HG03175 (cell line): ENCODE data around the gene AEBP1.
A peak's percentile ranks its signal among the peaks of the same experiment; 100 is the strongest.

Experiments
- ATAC-seq: cut with Tn5 transposase; IDR thresholded peaks from one replicate; pipeline ENCODE4 v1.9.1; 2021; ENCODE audit warnings: mild to moderate bottlenecking, moderate library complexity; ENCODE audit not compliant: unreplicated experiment

The AEBP1 gene

DNA sequence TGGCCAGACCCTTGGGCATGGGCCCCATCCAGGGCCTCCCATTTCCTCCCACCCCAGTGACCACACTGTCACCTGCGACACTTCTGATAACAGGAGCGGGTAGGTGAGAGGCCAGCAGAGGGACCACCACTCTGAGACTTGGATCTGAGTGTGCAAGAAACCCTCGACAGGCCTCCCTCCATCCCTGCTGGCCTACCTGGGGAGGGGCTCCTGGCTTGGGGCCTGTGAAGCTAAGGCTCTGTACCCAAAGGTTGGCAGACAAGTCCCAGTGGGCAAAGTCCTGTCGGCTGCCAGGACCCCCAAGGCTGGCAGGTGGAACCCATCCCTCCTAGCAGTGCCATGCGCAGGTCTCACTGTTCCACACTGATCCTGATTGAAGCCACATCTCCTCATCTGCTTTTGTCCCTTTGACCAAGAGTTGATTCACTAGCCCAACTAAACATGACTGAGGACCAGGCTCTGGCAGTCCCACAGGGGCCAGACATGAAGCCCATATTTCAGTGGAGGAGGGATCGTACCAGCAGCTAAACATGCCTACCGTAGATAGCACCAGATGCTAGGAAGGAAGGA lies 37.6 kb upstream of the AEBP1 start:
- no peak for ATAC-seq

DNA sequence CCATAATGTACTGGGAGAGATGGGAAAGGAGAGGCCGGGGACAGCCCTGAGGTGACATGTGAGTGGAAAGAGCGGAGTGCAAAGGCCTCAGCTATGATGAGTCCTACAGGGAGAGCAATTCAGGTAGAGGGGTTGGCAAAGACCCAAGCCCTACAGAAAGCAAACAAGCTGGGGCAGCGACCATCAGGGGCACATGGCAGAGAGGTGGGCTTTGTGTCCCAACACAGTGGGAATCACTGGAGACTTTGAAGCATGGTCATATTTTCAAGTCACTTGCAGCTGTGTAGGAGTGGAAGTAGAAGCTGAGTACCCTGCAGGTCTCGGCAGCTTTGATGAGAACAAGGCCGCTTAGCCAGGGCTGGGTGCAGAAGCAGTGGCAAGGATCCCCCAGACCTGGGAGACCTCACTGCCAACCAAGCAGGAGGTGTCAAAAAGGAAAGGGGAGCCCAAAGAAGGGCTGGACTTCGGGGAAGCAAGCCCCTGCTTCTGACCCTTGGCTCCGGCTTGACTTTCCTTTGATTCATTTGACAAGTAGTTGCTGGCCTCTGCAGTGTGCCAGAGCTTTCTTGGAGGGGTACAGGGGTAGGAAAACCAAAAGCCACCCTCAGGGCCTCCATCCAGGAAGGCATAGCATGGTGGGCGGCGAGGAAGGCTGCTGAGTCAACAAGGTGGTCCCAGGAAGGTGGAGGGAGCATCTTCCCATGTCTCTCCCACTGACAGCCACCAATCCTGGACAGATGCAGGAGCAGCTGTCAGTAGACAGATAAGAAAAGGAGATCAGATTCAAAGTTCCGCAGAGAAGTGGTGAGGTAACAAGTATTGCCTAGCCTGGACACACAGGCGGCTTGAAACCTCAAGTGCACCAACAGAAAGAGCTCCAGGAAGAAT lies 36.8 kb upstream of the AEBP1 start:
- no peak for ATAC-seq

DNA sequence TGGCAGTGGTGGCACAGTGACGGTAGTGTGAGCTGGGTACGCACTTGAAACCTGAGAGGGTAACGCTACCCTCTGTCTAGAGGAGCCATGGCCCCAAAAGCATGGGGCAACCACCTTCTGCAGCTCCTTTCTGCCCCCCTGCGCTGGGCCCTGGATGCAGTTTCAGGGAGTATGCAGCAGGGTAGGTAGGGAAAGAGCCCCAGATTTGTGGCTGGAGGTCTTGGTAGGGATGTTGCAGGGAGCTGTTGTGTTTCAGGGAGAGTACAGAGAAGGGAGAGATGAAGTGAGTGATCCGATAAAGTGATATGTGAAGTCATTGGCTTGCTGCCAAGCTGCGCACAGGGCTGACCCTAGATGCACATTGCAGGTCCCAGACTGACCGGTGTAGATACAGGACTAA lies 36.1 kb upstream of the AEBP1 start:
- ATAC-seq = no peak

DNA sequence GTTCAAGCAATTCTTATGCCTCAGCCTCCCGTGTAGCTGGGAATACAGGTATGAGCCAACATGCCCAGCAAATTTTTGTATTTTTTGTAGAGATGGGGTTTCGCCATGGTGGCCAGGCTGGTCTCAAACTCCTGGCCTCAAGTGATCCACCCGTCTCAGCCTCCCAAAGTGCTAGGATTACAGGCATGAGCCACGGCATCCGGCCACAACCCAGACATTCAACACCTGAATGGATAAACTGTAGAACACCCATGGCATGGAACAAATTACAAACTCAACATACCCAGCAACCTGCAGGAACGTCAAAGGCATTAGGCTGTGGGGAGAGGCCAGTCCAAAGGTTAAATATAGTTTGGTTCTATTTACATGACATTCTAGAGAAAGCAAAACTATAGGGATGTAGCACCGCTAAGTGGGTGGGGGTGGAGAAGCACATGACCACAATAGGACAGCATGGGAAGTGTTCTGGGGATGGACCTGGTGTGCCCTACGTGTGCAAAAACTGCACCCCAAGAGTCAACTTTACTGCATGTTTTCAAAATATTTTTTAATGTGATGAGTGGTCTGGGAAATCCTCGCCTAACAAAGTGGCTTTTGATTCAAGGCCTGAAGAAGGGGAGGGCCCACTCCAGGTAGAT lies 32.3 kb upstream of the AEBP1 start:
- ATAC-seq = no peak

DNA sequence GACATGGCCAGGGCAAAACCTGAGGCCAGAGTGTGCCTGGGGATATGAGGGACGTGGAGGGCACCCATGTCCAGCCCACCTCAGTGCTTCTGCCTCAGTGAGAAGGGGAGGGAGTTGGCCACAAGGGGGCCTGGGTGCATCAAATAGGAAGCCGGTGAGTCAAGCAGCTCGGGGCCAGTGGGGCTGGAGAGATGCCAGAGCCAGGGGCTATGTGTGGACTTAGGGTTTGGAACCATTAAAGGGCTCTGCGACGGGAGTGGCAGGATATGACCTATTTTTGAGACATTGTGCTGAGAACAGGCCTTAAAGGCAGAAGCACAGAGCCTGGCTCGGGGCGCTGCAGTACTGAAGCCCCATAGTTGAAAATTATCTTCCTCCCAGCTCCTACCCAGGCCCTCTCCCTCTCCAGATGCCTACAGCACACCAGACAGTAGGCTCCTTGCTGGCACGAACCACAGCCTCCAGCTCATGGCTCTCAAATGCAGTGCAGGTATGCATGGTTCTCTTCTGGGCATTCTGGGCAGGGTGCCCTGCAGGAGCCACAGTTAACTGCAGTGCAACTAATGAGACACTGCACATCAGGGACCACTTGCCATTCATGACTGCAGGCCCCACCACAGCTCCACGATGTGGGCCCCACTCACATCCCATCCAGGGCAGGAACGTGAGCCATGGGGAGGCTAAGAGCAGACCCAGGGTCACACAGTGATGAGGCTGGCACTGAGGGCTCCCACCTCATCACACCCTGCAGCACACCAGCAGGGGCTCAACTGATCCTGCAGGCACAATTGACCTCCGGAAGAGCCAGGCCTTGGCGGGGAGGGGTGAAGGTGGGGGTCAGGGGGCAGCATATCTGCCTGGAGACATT lies 31.5 kb upstream of the AEBP1 start:
- no peak for ATAC-seq

DNA sequence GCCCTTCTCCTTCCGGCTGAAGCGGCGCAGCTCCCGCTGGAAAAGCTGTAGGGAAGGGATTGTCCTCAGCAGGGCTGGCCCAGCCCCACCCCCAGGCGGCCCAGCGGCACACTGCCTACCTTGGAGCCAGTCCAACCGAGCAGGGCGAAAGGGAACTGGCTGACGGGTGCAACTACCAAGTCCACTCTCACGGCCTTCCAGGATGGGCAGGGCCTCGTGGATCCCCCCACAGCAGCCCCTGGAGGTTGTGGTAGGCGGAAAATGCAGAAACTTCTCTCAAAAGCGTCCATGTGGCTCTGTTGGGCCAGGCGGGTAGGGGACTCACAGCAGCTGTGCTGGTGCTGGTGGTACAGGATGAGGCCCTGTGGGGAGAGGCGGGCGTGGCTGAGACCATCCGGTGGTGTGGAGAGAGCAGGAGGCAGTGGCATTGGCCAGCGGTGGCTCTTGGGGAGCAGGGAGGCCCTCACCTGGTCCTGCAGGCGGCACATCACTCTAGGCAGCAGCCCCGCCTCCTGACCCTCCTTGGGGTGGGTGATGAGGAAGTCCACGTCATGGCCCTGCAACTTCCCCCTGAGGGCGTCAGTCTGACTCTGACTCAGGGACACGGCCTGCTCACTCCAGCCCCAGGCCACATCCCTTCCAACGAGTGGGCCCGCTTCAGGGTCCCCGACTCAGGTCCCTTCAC lies 30.3 kb upstream of the AEBP1 start:
- peak; percentile 72 for ATAC-seq

DNA sequence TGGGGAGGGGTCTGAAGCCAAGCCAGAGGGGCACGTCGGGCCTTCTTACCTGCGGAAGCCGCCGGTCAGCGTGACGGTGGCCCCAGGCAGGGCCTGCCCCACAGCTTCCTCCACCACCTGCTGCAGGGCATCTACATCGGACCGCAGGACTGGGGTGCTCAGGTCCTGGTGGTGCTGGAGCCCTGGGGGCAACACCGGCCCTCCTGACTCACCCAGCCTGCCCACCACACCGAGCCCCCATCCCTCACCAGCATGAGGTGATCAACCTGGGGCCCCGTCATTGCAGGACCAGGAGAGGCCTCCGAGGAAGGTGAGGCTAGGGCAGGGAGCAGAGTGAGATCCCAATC lies 29.8 kb upstream of the AEBP1 start:
- ATAC-seq = peak; percentile 12

DNA sequence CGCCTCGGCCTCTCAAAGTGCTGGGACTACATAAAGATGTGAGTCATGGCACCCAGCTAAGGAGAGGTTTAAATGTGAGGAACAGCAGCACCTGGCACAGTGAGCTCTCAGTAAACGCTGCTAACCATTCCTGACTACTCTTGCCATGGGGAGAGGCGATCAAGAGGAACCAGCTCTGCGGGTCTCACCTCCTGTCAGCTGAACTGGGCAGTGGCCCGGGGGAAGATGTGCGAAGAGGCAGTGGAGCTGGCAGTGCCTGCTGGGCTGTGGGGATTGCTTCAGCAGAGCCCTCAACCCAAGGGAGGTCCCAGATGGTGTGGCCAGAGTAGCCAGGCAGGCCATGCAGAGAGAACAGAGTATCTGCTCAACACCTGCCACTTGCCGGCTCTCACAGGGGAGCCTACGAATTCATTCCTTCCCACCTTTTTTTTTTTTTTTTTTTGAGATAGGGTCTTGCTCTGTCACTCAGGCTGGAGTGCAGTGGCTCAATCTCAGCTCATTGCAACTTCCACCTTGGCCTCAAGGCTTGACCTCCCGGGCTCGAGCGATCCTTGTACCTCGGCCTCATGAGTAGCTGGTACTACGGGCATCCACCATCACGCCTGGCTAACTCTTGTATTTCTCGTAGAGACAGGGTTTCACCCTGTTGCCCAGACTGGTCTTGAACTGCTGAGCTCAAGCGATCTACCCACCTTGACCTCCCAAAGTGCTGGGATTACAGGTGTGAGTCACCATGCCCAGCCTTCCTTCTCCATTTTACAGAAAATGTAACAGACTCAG lies 28.7 kb upstream of the AEBP1 start:
- no peak for ATAC-seq

DNA sequence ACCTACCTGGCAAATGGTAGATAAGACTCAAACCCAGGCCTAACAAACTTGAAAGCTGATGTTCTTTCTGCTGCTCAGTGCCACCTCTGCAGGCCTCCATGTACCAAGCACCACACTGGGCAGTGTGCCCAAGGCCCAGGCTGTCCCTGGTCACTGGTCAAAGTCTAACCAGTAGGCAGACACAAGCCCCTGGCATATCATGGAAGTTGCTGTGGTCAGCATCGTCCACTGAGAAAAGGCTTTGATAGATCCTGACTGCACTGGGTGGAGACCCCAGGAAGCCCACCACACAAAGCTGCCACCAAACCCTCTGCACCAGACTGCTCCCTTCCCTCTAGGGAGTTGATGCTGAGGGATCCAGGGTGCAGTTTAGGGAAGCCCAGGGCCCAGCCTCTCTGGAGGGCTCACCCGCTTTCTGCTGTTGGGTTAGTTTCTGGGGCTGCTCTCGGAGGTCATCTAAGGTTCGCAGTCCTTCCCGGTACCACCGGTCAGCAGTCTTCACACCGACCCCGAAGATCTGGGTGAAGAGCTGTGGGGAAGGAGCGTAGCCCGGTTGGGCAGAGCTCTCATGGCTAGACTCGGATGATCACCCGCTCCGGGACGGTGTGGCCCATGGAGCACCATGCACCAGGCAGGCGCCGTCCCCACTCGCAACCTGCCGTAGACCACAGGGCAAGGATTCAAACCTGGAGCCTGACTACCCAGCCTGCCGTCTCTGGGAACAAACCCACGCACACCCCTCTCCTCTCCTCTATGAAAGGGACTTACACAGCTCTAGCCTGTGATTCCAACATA lies 27.8 kb upstream of the AEBP1 start:
- ATAC-seq = no peak

DNA sequence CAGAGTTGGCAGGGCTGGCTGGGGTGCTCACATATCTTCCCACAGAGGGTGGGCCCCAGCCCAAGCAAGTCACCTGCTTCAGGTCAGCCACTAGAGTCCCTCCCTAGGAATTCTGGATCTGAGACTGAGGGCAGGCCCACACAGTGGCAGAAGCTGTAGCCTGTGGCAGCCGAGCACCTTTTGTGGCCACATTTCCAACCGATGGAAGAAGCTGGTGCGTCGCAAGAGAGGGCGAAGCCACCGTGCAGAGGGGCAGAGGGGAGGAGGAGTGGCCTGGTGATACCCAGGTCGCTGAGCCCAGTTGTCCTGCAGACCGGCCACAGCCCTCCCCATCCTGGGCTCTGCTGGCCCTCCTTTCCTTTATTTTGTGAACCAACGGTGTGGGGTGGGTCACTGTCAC lies 27.1 kb upstream of the AEBP1 start:
- ATAC-seq = no peak

DNA sequence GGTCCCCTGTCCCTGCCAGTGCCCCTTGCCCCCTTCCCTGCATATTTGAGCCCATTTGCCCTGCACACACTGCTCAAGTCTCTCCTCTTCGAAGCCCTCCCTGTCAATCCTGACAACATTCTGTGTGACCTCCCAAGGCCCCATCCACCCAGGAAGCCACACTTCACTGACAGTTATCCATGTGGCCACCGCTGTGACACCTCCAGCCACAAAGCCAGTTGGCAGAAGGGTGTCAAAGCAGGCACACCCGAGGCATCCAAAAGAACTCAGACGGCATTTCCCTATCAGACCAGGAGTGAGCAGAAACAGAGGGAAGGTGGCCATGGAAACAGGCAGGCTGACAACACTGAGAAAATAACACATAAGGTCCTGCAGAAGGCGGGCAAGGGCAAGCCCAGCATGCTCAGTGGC lies 26.5 kb upstream of the AEBP1 start:
- ATAC-seq = no peak

DNA sequence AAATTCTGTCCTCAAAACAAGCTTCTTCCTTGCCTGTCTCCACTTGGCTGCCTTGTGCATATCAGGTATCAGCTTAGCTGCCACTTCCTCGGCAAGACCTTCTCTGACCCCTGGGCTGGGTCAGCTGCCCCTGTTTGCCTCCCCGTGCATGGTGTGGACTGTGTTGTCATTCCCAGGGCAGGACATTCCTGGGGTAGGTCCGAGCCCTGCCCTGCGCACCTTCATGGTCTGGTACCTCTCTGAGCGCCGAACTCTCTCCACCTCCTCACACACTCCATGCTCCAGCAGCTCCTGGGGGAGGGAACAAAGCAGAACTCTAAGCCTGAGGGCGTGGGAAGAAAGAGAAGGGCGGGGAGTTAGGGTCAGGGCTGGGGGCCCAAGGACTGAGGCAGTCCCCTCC lies 25.6 kb upstream of the AEBP1 start:
- no peak for ATAC-seq

DNA sequence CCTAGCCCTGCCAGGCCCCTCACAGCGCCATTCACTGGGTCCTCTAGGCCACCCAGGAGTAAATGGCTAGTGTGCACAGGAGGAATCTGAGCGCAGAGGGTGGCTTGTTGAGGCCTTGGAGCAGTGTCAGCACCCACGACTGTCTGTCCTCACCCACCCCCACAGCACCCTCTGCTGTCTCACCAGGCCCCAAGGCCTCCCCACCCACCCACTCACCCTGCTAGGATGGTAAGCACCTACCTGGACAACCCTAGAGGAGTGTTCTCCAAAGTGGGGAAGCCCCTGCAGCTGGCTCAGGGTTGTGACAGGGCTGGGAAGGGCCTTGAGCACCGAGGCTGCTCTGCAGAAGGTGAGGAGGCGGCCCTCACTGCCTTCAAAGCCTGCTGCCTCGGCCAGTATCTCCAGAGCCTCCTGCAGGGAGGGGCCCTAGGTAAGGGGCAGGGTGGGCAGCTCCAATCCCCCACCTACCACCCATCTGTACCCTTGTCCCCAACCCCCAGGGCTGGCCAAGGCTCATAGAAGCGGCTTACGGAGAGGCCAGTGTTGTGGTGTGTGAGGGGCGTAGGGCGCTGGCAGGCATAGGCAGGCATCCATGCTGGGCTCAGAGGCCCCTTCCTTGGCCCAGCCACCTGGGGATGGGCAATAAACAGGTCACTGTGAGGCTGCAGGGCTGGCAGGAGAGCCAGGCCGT lies 24.7 kb upstream of the AEBP1 start:
- no peak for ATAC-seq

DNA sequence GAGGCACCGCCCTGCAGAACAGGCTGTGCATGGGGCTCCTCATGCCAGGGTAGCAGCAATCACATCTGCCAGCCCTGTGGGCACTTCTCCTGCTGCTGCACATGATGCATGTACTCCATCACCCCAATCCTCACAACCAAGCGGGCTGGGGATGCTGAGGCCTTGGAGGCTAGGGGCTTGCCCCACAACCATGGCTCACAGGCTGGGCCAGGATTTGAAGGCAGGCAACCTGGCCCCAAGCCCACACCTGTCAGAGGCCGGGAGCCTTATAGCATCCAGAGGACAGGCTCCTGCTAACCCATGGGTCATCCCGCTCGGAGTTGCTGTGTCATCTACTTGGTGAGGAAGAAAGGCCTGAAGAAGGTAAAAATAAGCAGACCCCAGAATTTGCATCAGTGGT lies 24.0 kb upstream of the AEBP1 start:
- no peak for ATAC-seq

DNA sequence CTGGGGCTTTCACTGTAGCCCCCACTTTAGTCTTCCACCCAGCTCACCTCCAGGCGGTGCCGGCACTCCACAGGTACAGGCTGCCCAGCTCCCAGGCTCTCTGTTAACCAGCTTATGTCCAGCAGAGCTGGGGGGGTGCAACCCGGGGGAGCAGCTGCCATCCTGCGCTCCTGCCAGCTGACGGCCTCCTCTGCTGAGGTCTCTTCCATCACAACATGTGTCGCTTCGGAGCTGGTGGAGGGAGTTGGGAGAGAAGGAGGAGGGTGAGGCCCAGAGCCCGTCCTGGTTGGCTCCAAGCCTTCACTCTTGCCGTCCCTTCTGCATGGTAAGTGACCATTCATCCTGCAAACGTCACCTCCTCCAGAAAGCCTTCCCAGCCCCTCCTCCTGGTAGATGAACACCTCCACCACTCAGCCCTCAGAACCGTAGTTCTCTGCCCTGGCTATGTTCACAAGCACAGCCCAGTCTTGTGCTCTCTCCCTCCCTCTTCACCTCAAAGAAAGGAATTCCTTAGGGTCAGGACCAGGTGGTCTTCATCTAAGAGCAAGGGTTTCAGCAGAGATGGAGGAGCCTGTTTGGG lies 23.4 kb upstream of the AEBP1 start:
- no peak for ATAC-seq

DNA sequence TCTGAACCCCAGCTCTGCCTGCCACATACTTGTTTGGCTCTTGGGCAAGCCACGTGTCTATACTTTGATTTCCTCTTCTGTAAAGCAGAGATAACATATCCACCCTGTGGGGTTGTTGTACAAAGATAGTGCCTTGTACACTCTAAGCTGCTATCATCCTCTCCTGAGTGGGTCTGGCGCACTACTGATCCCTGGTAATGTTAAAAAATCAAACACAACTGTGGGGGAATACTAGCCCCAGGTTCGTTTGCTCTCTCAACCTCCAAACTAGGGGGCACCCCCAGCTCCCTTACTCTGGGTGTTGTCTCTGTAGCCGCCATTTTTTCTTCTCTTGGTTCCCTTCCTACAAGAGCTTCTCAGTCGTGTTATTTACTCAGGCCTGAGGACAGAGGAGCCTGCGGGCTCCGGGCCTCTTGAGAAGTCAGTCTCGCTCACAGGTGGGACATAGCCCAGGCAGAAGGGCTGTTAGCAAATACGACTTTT lies 22.8 kb upstream of the AEBP1 start:
- no peak for ATAC-seq

DNA sequence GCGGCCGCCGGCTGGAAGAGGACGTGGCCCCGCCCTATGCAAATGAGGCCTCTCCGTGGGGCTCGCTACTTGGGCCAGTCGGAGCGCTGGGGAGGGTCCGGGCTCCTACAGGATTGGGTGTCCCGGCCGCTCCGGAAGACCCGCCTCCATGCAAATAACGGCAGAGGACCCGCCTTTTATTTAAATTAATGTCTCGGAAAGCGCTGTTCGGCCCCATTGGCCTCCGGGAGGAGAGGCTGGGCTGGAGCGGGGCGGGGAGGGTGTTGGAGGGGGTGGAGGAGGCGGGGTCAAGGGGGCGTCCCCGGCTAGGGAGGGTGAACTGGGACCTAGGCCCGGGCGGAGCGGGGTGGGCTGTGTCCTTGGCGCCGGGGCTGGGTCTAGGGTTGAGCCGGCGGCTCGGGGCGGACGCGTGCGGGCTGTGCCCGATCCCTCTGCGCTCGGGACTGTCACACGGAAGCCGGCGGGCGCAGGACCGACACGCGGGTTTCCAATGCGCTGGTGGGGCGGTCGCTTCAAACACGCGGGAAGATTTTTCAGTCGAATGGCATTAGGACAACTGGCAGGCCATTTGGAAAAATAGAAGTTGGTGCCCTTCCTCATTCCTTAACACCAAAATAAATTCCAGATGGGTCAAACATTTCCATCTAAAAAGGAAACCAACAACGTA lies 21.5 kb upstream of the AEBP1 start:
- ATAC-seq = peak; percentile 92

DNA sequence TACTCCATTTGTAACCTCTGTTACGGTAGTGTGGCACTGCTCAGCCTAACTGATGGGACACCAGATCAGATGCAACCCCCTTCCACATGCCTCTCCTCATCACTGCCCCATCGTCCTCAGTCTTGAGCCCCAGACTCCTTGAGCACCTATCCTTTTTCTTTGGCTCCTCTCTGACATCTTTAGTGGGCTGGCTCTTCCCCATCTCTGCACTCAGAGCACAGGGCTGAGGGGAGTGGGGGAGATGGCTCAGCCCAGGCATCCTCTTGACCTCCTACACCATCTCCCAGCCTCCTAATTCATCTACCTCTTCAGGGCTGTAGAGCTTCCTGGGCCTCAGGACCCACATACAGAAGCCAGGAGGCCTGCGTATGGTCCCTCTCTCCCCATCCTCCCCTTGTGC lies 20.3 kb upstream of the AEBP1 start:
- no peak for ATAC-seq
